NCI-H187 treated with DMSO at 0.1 percent for 48 hours (cell line): ENCODE results near the gene TTLL6.
"Not testable (repeated sequence)": the region's sequence is repeated elsewhere in the genome, so short reads cannot be mapped to it uniquely, and the experiment has no call there.

ENCODE experiments used
- DNase-seq: peaks from one replicate; lab custom pipeline; 2025; lab: John Stamatoyannopoulos, UW

Gene TTLL6

DNA sequence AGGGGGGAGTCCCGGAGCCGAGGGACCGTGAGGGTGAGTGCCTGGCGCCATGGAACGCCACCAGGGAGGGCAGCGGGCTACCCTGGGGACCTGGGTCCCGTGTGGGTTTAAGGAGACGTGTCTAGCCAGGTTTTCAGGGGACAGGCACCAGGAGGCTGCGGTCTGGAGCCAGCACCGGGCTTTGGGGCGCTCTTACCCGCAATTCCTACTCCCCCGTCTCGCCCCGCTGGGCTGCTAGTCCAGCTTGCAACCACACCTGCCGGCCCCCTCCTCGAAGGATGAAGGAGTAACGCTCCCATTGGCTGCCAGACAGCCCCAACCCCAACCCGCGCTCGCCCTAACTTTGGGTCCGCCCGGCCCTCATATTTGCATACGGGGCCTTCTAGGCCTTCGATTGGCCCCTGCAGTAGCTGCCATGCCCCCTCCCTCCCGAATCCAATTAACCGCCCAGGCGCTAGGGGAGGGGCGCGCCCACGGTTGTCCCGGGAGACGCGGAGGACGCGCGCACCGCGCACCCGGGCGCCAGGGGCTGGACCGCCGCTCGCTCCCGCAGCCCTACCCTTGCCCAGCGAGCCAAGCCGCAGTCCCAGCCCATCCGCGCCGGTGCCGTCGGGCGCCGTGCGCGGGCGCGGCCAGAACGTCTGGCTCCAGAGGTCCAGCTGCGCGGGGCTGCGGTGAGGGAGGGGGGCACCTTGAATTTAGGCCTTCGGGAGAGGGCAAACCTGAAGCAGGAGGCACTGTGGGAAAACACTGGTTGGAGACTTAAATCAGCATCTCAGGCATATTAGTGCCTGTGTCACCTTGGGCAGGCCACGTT lies at the start of gene TTLL6:
TSS of gene TTLL6 (minus strand) at position 456 of the 817 bp plus-strand sequence. CDS start at position 299, 157 bp downstream.
- peak; percentile 85 for DNase-seq

DNA sequence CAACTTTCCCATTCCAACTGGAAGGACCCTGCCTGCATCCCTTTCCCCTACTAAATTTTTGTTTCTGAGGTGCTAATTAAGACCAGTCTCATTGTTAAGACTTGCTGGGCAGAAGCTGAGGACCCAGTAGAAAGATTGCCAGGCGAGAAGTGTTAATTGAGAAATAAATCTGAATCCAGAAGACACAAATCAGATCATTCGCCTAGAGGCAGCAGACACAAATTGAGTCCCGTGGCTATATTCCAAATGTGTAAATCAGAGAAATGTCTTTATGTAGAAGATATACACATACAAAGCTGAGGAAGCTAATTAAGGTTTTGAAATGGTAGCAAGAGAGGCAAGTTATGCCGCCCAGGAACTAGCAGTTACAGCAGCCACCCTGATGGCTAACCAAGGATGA lies 43.4 kb upstream of the TTLL6 start:
- DNase-seq = no peak

DNA sequence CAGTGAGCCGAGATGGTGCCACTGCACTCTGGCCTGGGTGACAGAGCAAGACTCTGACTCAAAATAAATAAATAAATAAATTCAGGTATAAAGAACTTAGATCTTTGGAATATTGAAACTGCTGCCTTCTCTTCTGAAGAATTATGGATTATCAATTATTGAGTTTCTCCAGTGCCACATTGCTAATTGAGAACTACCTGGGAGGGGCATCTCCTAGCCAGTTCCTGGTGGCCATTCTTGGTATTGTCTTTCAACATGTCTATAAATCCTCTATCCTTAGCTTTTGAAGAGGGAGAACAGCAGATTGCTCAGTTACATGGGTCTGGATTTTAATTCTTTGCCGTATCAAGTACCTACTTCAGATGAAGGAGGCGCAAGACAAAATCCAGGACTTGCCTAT lies 43.0 kb upstream of the TTLL6 start:
- no peak for DNase-seq

DNA sequence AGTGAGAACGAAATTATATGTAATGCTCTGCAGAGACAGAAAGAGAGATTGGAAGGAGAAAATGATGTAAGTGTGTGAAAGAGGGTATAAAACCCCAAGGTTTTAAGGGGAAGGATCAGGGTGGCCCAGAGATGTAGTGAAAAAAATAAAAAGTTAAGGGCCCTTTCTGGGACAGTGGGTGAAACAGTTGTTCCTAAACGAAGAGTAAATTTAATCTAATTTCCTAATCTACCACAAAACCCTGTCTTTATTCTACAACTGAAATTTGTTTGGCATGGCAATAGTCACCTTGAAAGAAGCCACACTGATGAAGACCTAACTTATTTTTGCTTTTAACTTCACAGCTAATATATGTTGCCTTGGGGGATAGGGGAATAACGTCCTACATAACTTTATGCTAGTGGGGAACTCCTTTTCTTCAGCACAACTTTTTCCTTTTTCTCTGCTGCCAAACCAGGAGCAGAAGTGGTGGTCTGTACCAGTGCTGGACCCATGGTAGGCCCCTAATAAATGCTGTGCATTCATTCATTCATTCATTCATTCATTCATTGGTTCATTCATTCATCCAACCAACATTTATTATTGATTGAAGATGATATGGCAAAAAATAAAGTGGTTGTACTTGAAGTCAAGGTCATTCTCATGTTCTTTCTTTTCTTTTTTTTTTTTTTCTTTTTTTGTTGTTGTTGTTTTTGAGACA lies 39.2 kb upstream of the TTLL6 start:
- DNase-seq = no peak

DNA sequence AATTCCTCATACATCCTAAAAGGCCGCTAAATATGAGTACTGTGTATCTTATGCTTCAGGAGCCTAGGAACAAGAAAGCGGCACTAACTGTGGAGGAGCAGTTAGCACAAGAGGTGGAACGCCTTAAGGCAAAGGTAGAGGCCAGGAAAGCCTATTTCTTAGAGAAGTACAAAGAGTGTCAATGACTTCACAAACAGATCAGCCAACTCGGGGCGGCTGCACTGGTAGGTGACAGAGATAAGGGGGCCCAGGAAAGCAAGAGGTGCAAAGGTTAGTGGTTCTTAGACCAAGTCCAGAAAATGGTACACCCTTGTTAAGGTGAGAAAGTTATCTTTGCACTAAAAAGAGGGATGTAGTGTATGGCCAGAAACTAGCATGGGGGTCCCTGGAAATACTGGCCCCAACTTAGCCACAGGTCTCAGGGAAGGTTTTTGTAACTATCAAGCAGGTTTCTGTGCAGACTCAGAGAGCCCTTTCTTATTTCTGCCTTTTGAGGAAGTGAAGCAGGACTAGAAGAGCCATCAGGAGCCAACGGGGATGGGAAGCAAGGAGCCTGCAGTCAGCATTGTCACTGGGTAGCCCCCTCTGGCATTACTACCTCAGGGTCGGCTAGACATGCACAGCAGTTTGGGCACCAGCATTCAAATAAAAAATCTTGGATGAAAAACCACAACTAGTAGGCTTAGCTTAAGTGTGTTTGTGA lies 37.9 kb upstream of the TTLL6 start:
- no peak for DNase-seq

DNA sequence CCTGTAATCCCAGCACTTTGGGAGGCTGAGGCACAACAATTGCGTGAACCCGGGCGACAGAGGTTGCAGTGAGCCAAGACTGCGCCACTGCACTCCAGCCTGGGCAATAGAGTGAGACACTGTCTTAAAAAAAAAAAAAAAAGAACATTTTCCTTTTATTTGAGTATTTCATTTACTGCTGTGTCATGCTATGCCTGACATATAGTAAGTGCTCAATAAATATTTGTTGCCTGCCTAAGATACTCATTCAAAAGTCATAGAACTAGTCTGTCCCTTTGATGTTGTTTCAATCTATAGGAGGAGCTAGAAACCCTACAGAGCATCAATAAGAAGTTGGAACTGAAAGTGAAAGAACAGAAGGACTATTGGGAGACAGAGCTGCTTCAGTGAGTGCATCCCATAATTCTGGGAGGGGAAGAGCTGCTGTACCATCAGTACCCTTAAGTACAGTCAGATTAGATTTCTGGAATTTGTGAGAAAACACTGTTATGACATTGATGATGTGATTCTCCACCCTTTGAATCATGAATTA lies 33.8 kb upstream of the TTLL6 start:
- DNase-seq = no peak

DNA sequence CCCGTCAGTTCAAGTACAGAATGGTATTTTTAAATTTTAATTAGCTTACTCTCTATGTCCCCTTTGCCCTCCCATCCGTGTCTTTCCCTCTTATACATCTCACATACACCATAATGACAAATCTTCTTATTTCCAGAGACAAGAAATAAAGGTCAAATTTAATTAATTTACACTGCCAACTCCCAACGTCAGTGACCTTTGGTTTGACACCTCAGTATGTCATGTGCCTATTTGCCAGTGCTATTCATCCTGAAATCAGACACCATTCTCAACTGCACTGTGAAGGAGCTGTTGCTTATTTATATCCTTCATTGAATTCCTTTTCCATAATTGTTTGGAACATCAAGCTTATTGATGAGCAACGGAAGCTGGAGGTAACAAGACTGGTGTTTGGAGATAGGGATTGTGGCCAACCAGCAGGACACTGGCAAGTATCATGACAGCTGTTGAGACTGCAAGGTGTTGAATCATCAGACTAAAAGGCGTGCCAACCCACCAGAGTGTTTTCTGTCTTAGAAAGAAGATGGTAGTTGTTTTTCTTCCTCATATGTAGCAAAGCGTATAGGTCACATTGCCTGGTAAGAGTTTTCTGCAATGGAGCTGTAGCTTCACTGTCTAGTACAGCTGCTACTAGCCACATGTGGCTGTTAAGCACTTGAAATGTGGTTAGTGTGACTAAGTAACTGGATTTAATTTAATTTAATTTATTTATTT lies 26.3 kb upstream of the TTLL6 start:
- no peak for DNase-seq

DNA sequence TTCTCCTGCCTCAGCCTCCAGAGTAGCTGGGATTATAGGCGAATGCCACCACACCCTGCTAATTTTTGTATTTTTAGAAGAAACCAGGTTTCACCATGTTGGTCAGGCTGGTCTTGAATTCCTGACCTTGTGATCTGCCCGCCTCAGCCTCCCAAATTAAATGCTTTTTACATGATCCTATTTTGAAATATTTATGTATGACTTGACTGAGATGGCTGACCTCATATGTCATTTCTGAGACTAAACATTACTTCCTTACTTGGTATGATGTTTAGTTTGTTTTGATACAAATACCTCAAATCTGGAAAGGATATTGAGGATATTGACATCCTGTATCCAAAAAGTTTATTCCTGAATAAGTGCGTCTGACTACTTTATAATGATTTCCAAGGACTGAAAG lies 25.7 kb upstream of the TTLL6 start:
- DNase-seq = no peak

DNA sequence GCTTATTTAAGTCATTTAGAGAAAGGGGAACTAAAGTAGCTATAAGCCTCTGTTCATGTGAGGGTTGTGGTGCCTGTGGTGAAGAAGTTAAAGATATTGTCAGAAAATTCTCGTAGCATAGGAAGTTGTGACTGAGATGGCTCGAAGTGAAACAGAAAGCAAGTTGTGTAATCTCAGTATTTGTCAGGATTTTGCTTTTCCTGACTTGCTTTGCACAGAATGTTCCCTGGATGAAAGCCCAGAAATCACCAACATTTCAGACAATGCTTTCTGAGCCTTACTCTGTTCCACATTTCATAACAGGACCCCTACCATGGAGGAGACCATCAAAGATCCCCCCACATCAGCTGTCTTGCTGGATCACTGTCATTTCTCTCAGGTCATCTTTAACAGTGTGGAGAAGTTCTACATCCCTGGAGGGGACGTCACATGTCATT lies 24.4 kb upstream of the TTLL6 start:
- no peak for DNase-seq

DNA sequence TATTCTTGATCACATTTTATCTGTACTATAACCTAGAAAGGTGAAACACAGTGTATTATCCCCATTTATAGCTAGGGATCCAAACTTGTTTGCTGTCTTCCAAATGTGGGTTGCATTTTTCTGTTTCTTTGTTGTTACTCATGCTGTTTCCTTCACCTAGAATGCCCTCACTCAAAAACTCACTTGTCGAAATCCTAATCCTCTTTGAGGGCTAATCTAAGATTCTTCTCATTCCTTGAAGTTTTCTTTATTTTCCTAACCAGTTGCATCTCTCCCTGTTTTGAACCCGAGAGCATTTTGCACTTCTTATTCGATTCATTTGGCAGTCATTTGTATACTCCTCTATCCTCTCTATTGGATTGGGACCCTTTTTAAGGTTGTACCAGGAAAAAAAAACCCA lies 23.4 kb upstream of the TTLL6 start:
- DNase-seq = no peak

DNA sequence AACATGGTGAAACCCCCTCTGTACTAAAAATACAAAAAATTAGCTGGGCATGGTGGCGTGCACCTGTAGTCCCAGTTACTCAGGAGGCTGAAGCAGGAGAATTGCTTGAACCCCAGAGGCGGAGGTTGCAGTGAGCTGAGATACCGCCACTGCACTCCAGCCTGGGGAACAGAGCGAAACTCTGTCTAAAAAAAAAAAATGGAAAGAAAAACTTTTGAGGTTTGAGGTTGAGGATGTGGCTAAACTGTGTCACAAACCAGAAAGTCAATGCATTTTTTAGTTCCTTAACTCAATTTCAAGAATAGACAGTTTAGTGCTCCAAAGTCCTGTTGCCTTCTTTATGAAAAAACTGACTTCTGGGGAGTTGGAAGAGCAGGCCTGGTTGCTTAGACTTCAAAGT lies 20.4 kb upstream of the TTLL6 start:
- DNase-seq = not testable (repeated sequence)

DNA sequence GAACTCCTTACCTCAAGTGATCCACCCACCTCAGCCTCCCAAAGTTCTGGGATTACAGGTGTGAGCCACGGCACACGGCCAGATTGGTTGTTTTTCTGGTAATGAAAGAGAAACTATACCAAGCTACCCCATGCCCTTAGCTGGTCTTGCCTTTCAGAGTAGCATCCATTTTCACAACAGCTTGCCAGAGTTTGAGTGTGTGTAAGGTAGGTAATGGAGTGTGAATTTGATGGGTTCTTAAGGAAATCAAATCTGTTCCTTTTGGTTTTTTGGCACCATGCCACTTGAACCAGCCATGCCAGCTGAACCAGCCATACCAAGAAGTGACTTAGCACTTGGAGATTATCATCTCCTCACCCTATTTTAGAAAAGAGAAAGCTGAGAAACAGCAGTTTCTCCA lies 18.9 kb upstream of the TTLL6 start:
- no peak for DNase-seq

DNA sequence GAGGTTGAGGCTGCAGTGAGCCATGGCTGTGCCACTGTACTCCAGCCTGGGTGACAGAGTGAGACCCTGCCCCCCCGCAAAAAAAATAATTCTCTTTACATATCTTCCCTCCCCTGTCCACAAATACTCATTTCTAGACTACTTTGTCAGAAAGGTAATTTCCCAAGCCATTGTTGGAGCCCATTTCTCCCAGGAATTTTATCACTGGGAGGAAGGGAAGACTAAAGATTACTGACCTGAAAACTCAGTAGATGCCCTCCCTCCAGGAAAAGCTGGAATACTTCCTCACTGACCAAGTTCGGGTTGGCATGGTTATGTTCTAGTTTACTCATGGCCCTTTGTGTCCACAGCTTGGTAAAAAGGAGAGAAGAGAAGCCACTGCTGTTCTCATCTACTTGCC lies 17.9 kb upstream of the TTLL6 start:
- no peak for DNase-seq

DNA sequence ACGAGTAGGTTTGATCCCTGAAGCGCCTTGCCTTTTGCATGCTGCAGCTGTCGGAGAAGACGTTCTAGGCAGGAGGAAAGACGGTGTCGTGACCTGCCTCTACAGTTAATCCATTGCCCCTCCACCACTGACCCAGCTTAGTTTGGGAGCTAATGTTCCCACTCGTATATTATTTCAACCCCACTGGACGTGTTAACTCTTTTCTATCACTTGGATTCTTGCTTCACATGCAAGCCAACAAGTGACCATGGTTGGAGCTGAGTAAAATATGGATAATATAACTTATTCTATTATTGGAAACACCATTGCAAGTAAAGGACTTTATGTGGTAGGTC lies 14.5 kb upstream of the TTLL6 start:
- no peak for DNase-seq

DNA sequence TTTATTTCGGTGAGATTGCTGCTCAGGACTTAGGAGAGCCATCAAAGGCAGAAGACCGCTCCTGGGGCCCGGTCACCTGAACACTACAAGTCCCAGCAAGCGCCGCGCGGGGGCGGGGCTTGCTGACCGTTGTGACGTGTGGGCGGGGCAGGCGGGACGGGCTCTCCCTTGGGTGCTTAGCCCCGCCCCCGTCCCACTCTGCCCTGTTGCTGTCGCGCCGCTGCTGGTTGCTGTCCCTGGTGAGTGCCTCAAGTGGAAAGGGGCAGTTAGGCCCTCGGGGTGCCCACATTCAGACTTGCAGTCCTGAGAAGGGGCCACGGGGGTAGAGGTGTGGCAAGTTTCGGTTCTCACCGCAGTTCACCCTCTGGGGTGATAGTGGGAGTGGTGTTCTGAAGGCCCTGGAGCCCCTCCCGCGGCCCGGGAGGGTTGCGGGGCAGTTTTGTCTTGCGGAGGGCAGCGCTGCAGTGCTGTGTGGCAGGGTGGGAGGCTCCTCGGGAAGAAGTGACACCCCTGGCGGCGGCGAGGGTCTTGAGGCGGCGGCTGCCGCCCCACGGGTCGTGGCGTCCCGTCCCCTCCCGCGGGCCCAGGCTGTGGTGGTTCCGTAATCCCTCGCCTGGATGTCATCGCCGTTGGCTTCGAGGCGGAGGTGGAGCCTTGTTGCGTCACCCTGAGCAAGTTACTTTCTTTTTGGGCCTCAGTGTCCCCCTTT lies 14.0 kb upstream of the TTLL6 start, which contains the start of gene CALCOCO2:
TSS of gene CALCOCO2 (plus strand) at position 196 of the 709 bp plus-strand sequence. CDS start 10,673 bp downstream, outside the sequence.
- peak; percentile 34 for DNase-seq

DNA sequence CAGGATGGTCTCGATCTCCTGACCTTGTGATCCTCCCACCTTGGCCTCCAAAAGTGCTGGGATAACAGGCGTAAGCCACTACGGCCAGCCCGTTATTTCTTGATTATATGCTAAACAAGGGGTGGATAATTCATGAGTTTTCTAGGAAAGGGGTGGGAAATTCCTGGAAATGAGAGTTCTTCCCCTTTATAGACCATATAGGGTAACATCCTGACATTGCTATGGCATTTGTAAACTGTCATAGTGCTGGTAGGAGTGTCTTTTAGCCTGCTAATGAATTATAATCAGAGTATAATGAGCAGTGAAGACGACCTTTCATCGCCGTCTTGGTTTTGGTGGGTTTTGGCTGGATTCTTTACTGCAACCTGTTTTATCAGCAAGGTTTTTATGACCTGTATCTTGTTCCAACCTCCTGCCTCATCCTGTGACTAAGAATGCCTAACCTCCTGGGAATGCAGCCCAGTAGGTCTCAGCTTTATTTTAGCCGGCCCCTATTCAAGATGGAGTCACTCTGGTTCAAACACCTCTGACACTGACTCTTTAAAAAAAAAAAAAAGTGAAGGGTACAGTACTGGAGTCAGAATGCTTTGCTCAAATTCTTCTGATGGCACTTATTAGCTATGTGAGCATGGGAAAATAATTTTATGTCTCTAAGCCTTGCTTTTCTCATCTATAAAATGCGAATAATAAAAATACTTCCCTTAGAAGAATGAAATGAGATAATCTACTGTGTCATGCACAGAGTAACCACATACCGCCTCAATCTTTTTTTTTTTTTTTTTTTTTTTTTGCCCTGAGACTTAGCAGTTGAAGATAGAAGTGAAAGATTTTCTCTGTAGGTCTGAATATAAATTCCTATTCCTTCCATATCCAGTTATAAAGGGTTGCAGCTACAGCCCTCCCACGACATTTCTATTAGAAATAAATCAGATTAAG lies 8.7 kb upstream of the TTLL6 start:
- no peak for DNase-seq

DNA sequence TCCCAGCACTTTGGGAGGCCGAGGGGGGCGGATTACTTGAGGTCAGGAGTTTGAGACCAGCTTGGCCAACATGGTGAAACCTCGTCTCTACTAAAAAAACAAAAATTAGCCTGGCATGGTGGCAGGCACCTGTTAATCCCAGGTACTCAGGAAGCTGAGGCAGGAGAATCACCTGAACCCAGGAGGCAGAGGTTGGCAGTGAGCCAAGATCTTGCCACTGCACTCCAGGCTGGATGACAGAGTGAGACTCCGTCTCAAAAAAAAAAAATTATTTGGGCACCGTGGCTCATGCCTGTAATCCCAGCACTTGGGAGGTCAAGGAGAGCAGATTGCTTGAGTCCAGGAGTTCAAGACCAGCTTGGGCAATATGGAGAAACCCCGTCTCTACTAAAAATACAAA lies 3.9 kb upstream of the TTLL6 start:
- DNase-seq = not testable (repeated sequence)

DNA sequence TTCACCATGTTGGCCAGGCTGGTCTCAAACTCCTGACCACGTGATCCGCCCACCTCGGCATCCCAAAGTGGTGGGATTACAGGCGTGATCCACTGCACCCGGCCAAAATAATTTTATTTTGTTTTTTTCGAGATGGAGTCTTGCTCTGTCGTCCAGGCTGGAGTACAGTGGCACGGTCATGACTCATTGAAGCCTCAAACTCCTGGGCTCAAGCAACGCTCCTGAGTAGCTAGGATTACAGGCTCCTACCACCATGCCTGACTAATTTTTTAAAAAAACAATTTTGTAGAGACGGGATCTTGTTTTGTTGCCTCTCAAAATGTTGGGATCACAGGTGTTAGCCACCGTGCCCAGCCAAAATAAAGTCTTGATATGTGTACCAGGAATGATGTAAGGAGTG lies 2.4 kb upstream of the TTLL6 start:
- no peak for DNase-seq

DNA sequence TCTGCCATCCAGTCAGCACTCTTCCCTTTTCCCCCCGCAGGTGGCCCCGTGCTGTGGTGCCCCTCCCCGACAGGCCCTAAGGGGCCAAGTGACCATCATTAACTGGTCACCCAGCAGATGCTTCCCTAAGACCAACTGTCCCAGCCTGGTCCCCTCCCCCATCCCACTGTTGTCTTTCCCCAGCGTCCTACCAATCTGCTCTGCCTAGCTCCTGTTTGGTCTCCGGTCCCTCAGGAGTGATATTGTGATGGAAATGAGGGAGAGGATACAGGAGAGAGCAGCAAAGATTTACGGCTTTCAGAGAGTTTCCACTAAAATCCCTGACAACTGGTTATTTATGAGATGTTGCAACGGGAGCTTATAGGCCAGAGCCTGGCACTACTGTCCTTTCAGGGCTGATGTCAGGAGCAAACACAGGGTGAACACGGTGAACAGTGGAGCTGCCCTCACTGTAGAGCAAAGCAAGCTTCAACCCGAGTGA lies 1.4 kb upstream of the TTLL6 start:
- no peak for DNase-seq

DNA sequence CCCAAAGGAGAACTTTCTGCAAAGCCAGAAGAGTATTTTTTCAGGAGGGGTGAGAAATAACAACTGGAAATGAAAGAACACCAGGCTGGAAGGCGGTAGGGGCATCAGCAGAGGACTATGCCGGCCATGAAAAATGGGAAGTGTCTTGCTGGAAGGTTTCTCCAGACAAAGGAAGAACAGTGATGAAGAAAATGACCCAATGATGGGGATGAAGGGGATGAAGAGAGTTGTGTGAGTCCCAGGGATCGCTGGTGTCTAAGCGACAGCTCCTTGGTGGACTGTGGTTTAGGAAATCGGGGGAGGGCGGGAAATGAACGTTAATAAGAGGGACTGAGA lies 623 bp downstream of the TTLL6 start:
- no peak for DNase-seq
